HepG2 (cell line): ENCODE results near the gene VPS26B. TPM values are rescaled to one million over a fixed set of nuclear protein-coding genes. Genes with fewer than 3 reads are reported as not detected.

Source experiments
- ATAC-seq: fragments of 200-7000 bp; cut with Tn5 transposase; 3 replicates; pipeline ENCODE4 v1.9.1; 2020; ENCODE audit warnings: mild to moderate bottlenecking, moderate library complexity
- BruUV-seq: library from RNA; stranded (reverse); fragments of 400-500 nt; replicated peaks from 2 replicates; lab custom pipeline; 2021; lab: Mats Ljungman, UMichigan
- CTCF ChIA-PET: fragments of 300-600 bp; formaldehyde crosslinking; extraction: SDS; loops from one replicate; lab custom pipeline; 2021; ENCODE audit warnings: low total read pairs, inconsistent platforms, low intra/inter-chr PET ratio; lab: Yijun Ruan, JAX
- POLR2A ChIA-PET: fragments of 350-600 bp; sonication (Branson Sonifier 250); formaldehyde crosslinking; loops from one replicate; lab custom pipeline; 2020; ENCODE audit warnings: antibody characterized with exemption, inconsistent platforms; lab: Yijun Ruan, JAX
- DNase-seq: peaks from one replicate; pipeline ENCODE4 v3.0.0-alpha.2; 2015; ENCODE audit warnings: low spot score
- FAIRE-seq: peaks from 3 replicates; lab custom pipeline; 2011; peaks lifted over from hg19 to GRCh38; lab: Jason Lieb, UNC
- H2AFZ ChIP-seq: one replicate; pipeline ENCODE4 v1.6.1; 2011; ENCODE audit warnings: low read length, inconsistent platforms
- H3K27ac ChIP-seq: fragments of 300-600 bp; 3 replicates; pipeline ENCODE4 v1.8.0; 2011; ENCODE audit warnings: mixed run types, mild to moderate bottlenecking, mixed read lengths, low read length, inconsistent platforms; ENCODE audit not compliant: insufficient read depth; ENCODE audit errors: extremely low read length
- H3K27me3 ChIP-seq, 2 experiments: fragments of 200-600 bp in 1 of 2; 2 replicates in 1 of 2; 3 replicates in 1 of 2; pipeline versions ENCODE4 v1.6.0 to v1.8.0; 2011; ENCODE audit warnings: low read length in 2 of 2, mild to moderate bottlenecking in 2 of 2, moderate library complexity in 2 of 2, inconsistent platforms in 1 of 2; ENCODE audit not compliant: insufficient read depth in 2 of 2, control insufficient read depth in 1 of 2
- H3K36me3 ChIP-seq, 2 experiments: fragments of 200-600 bp in 1 of 2; replicated peaks in 1 of 2; 2 replicates in 1 of 2; 3 replicates in 1 of 2; pipeline versions ENCODE4 v1.5.1 to v1.8.0; 2011; ENCODE audit warnings: low read length in 2 of 2, inconsistent platforms in 1 of 2; ENCODE audit not compliant: insufficient read depth in 2 of 2, control insufficient read depth in 1 of 2
- H3K4me1 ChIP-seq: 2 replicates; pipeline ENCODE4 v1.5.1; 2012; ENCODE audit warnings: low read length, inconsistent platforms; ENCODE audit not compliant: insufficient read depth
- H3K4me2 ChIP-seq: 2 replicates; pipeline ENCODE4 v1.6.0; 2011; ENCODE audit warnings: low read depth, low read length, inconsistent platforms
- H3K4me3 ChIP-seq, 3 experiments: fragments of 200-600 bp in 1 of 3; sonication (generic), shearing (Covaris generic) in 1 of 3; replicated peaks in 1 of 3; 2 replicates each; pipeline ENCODE4 v1.5.1; 2011 to 2016; ENCODE audit warnings: low read length in 3 of 3, inconsistent platforms in 2 of 3, low read depth in 2 of 3, mild to moderate bottlenecking in 2 of 3, control low read depth in 1 of 3, mixed read lengths in 1 of 3; ENCODE audit not compliant: insufficient read depth in 1 of 3
- H3K79me2 ChIP-seq: one replicate; pipeline ENCODE4 v1.6.1; 2011; ENCODE audit warnings: low read length, inconsistent platforms; ENCODE audit not compliant: insufficient read depth
- H3K9ac ChIP-seq: 2 replicates; pipeline ENCODE4 v1.6.0; 2011; ENCODE audit warnings: mild to moderate bottlenecking, low read depth, low read length, inconsistent platforms; ENCODE audit not compliant: insufficient read depth
- H3K9me3 ChIP-seq: 2 replicates; pipeline ENCODE4 v1.5.1; 2012; ENCODE audit warnings: mild to moderate bottlenecking, low read length
- H4K20me1 ChIP-seq: 2 replicates; pipeline ENCODE4 v1.6.0; 2011; ENCODE audit warnings: inconsistent platforms, mild to moderate bottlenecking, low read length, moderate library complexity; ENCODE audit not compliant: insufficient read depth
- HES4 ChIP-seq: sonication (generic); formaldehyde crosslinking; IDR thresholded peaks from 2 replicates; pipeline ENCODE4 v1.9.0; 2021; ENCODE audit warnings: mild to moderate bottlenecking, missing genetic modification reagents, borderline replicate concordance
- HINFP ChIP-seq: sonication (generic); formaldehyde crosslinking; IDR thresholded peaks from 2 replicates; pipeline ENCODE4 v1.4.0; 2020; ENCODE audit warnings: low read depth, mild to moderate bottlenecking, missing genetic modification reagents
- HNF1B ChIP-seq: sonication (generic); formaldehyde crosslinking; IDR thresholded peaks from 2 replicates; pipeline ENCODE4 v1.5.1; 2020; ENCODE audit warnings: mild to moderate bottlenecking, moderate library complexity, missing genetic modification reagents
- MED8 ChIP-seq: sonication (generic); formaldehyde crosslinking; IDR thresholded peaks from 2 replicates; pipeline ENCODE4 v1.8.1; 2023; ENCODE audit warnings: mild to moderate bottlenecking, missing genetic modification reagents; ENCODE audit not compliant: insufficient replicate concordance
- MLXIP ChIP-seq: sonication (generic); formaldehyde crosslinking; IDR thresholded peaks from 2 replicates; pipeline ENCODE4 v1.9.0; 2021; ENCODE audit warnings: missing genetic modification reagents, borderline replicate concordance
- NCOA5 ChIP-seq: sonication (generic); formaldehyde crosslinking; IDR thresholded peaks from 2 replicates; pipeline ENCODE4 v1.4.0; 2020; ENCODE audit warnings: missing genetic modification reagents
- RFX1 ChIP-seq: fragments of 450-650 bp; IDR thresholded peaks from 2 replicates; pipeline ENCODE4 v1.6.1; 2017
- SP140L ChIP-seq: sonication (generic); formaldehyde crosslinking; IDR thresholded peaks from 2 replicates; pipeline ENCODE4 v1.4.0; 2020; ENCODE audit warnings: missing genetic modification reagents, borderline replicate concordance
- ZNF350 ChIP-seq: sonication (generic); formaldehyde crosslinking; IDR thresholded peaks from 2 replicates; pipeline ENCODE4 v1.4.0; 2020; ENCODE audit warnings: mild to moderate bottlenecking, low read depth, missing genetic modification reagents, borderline replicate concordance
- ZNF512 ChIP-seq: sonication (generic); formaldehyde crosslinking; IDR thresholded peaks from 2 replicates; pipeline ENCODE4 v1.4.0; 2020; ENCODE audit warnings: mild to moderate bottlenecking, missing genetic modification reagents
- ZNF816 ChIP-seq: sonication (generic); formaldehyde crosslinking; IDR thresholded peaks from 2 replicates; pipeline ENCODE4 v1.8.0; 2022; ENCODE audit warnings: missing genetic modification reagents, mild to moderate bottlenecking, borderline replicate concordance
- WGBS: methylation state at CpG from one replicate; pipeline ENCODE4 v1.1.6; 2017; ENCODE audit warnings: low lambda C conversion rate; 5-methylcytosine and 5-hydroxymethylcytosine counted together
- in situ Hi-C: cut with HindIII; loops from 2 replicates; pipeline ENCODE4 v1.10.0; 2017; ENCODE audit warnings: low pct_unique_long_range_greater_than_20kb; ENCODE audit not compliant: extremely low pct_ligation_motif_present
- intact Hi-C: fragments of 100-400 bp; cut with micrococcal nuclease; formaldehyde crosslinking; loops from one replicate; pipeline ENCODE4 v1.10.0; 2022; ENCODE audit not compliant: unreplicated experiment
- polyA plus RNA-seq, 8 experiments: library from polyadenylated mRNA; depleted of rRNA in 3 of 8; stranded (reverse) in 7 of 8; unstranded in 1 of 8; fragments of >200 nt; fragmentation: Illumina TruSeq in 4 of 8; extraction: Trizol in 4 of 8; gene quantifications; 2 replicates each; pipeline versions ENCODE4 v1.2.1 to v1.2.3, GENCODE V29; 2011 to 2016; ENCODE audit warnings: low read depth in 4 of 8, missing spikeins in 1 of 8, mixed read lengths in 1 of 8; ENCODE audit not compliant: insufficient read depth in 1 of 8
- total RNA-seq, 5 experiments: library from RNA; depleted of rRNA; stranded (reverse); fragments of >200 nt; fragmentation: Illumina TruSeq; extraction: Trizol; gene quantifications; 2 replicates each; pipeline ENCODE4 v1.2.3, GENCODE V29; 2016; ENCODE audit warnings: low read depth in 1 of 5

Gene VPS26B
- total and polyA plus RNA-seq, 2 of the 13 experiments (the other 11 are each of a cell fraction or from before 2014, with no cell fraction given), result 20.2 to 23.2 TPM

- H4K20me1 ChIP-seq, result no peaks in the 10 kb centered on the region
- no peak overlapping the region for H3K4me2 ChIP-seq
- CTCF ChIA-PET, result no interaction called here
- ATAC-seq, result no peak
- FAIRE-seq, result no peak
- H3K27ac ChIP-seq, result no peak overlapping the region
- H3K27me3 ChIP-seq, result peaks cover 0 to 36% of the 10 kb centered on the region in 2 experiments; a peak in 3 of 5 replicates
- no peak overlapping the region for H2AFZ ChIP-seq
- H3K9me3 ChIP-seq, result no peaks in the 10 kb centered on the region
- BruUV-seq, result no TSS peak
- no peaks in the 10 kb centered on the region for H3K36me3 ChIP-seq
- 66% methylated on average over 9 of the region's 15 CpGs for WGBS
- no peak for DNase-seq
- H3K4me1 ChIP-seq, result no peaks in the 10 kb centered on the region
- no peak overlapping the region for H3K9ac ChIP-seq
- in situ Hi-C loops, result no loop called here
- H3K79me2 ChIP-seq, result no peaks in the 10 kb centered on the region
- TF ChIP-seq ZNF512 (no peak), MED8 (no peak), SP140L (CRISPR knock-in tag) (no peak), NCOA5 (no peak), HNF1B (CRISPR knock-in tag) (no peak), MLXIP (CRISPR knock-in tag) (no peak), HINFP (CRISPR knock-in tag) (no peak), HES4 (CRISPR knock-in tag) (no peak), RFX1 (no peak), ZNF350 (no peak), ZNF816 (no peak)
- TF ChIP-seq, all 625 proteins: peak for 0
- POLR2A ChIA-PET, result no interaction called here
- H3K4me3 ChIP-seq, result no peak overlapping the region
- intact Hi-C loops, result no loop called here
These were observed 68.2 kb downstream of the VPS26B start for GRCh38 chr11:134292661-134293060.
